Measurements from ENCODE around the gene RBBP8NL.

Gene RBBP8NL

DNA sequence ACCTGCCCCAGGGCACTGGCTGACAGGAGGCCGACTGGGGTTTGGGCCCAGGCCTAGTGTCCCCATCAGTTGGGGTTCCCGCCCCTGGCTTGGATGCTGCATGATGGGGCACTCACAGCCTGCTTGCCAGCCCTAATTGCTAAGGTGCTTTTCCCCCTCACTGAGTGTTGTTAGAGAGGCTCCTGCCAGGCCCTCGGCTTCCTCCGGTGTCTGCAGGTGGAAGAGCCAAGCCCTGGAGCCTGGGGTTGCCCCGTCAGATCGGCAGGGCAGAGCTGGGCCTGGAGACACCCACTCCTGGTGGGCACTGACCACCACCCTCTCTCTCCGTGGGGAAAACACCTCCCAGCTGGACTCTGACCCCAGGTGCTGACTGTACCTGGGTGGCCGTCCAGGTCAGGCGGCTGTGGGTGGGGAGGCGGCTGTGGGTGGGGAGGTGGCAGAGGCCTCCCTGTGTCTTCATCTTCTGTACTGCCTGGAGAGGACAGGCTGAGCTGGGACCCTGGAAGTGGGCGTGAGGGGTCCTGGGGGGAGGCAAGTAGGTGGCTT is 14.2 kb downstream of the RBBP8NL start:
- H3K9me3 ChIP-seq (ENCODE audit: control insufficient read depth, low read length): no peaks in the 10 kb centered on the region
- no peak overlapping the region for H3K4me3 ChIP-seq (ENCODE audit: insufficient read depth, low read depth, low read length, poor library complexity, severe bottlenecking)
- H3K27ac ChIP-seq (ENCODE audit: insufficient read depth, low read length, poor library complexity, severe bottlenecking): no peak overlapping the region
- H3K4me1 ChIP-seq (ENCODE audit: control insufficient read depth, insufficient read depth, low read length, poor library complexity, severe bottlenecking): peaks cover 4% of the 10 kb centered on the region
- H3K27me3 ChIP-seq (replicated peaks; ENCODE audit: control insufficient read depth, insufficient read depth, low read length, poor library complexity, severe bottlenecking): no peaks in the 10 kb centered on the region
- DNase-seq: no peak
- H3K36me3 ChIP-seq (ENCODE audit: control insufficient read depth, insufficient read depth, low read length): no peaks in the 10 kb centered on the region

GRCh38 chr20:62412194-62413024 is 14.9 kb downstream of the RBBP8NL start:
- Histone ChIP-seq H3K36me3 (ENCODE audit: control insufficient read depth, insufficient read depth, low read length) (no peaks in the 10 kb centered on the region), H3K9me3 (ENCODE audit: control insufficient read depth, low read length) (no peaks in the 10 kb centered on the region), H3K4me3 (ENCODE audit: insufficient read depth, low read depth, low read length, poor library complexity, severe bottlenecking) (no peak overlapping the region), H3K27me3 (replicated peaks; ENCODE audit: control insufficient read depth, insufficient read depth, low read length, poor library complexity, severe bottlenecking) (no peaks in the 10 kb centered on the region), H3K4me1 (ENCODE audit: control insufficient read depth, insufficient read depth, low read length, poor library complexity, severe bottlenecking) (peaks cover 4% of the 10 kb centered on the region), H3K27ac (ENCODE audit: insufficient read depth, low read length, poor library complexity, severe bottlenecking) (no peak overlapping the region)
- no peak for DNase-seq

- H3K36me3 ChIP-seq (ENCODE audit: control insufficient read depth, insufficient read depth, low read length): no peaks in the 10 kb centered on the region
- H3K4me3 ChIP-seq (ENCODE audit: insufficient read depth, low read depth, low read length, poor library complexity, severe bottlenecking): no peak overlapping the region
- no peaks in the 10 kb centered on the region for H3K9me3 ChIP-seq (ENCODE audit: control insufficient read depth, low read length)
- H3K4me1 ChIP-seq (ENCODE audit: control insufficient read depth, insufficient read depth, low read length, poor library complexity, severe bottlenecking): peaks cover 4% of the 10 kb centered on the region
- no peak for DNase-seq
- H3K27me3 ChIP-seq (replicated peaks; ENCODE audit: control insufficient read depth, insufficient read depth, low read length, poor library complexity, severe bottlenecking): no peaks in the 10 kb centered on the region
- H3K27ac ChIP-seq (ENCODE audit: insufficient read depth, low read length, poor library complexity, severe bottlenecking): no peak overlapping the region
Measured at GRCh38 chr20:62411479-62412193, 15.7 kb downstream of the RBBP8NL start.

DNA sequence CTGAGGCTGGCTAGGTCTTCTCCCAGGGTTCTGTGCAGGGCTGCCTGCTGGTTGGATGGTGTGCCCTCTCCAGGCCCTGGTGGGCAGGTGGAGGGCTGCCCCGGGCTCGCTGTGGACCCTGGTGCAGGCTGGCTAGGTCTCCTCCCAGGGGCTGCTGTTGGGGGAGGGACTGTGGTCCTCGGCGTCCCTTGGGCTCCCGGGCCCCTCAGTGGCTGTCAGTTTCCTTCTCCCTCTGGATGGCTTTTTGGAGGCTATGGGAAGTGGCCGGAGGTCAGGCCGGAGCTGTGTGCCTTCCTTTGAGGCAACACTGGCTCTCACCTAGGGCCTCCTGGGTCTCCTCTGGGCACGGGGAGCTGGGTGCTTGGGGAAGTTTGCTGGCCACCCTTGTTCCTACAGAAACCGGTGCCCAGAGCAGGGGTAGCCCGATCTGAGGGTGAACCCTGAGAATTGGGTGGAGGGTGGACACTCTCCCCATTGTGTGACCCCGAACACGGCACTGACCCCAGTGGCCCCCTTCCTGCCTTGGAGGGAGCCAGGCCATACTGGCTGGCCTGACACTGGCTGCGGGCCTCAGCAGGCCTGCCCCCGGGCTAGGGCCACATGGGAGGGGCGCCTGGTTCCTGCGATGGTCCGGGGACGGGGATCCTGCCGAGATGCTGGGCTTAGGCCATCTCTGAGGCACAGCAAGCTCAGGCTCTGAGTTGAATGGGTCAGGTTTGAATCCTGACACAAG is 16.4 kb downstream of the RBBP8NL start:
- DNase-seq: no peak
- Histone ChIP-seq H3K27ac (ENCODE audit: insufficient read depth, low read length, poor library complexity, severe bottlenecking) (no peak overlapping the region), H3K4me1 (ENCODE audit: control insufficient read depth, insufficient read depth, low read length, poor library complexity, severe bottlenecking) (peaks cover 11% of the 10 kb centered on the region)

GRCh38 chr20:62409931-62410745 is 17.2 kb downstream of the RBBP8NL start:
- Histone ChIP-seq H3K36me3 (ENCODE audit: control insufficient read depth, insufficient read depth, low read length) (no peaks in the 10 kb centered on the region), H3K27ac (ENCODE audit: insufficient read depth, low read length, poor library complexity, severe bottlenecking) (no peak overlapping the region), H3K4me3 (ENCODE audit: insufficient read depth, low read depth, low read length, poor library complexity, severe bottlenecking) (no peak overlapping the region), H3K27me3 (replicated peaks; ENCODE audit: control insufficient read depth, insufficient read depth, low read length, poor library complexity, severe bottlenecking) (no peaks in the 10 kb centered on the region), H3K9me3 (ENCODE audit: control insufficient read depth, low read length) (no peaks in the 10 kb centered on the region), H3K4me1 (ENCODE audit: control insufficient read depth, insufficient read depth, low read length, poor library complexity, severe bottlenecking) (peaks cover 15% of the 10 kb centered on the region)
- no peak for DNase-seq

More for the DNA sequence above, 16.4 kb downstream of the RBBP8NL start:
- Histone ChIP-seq H3K27me3 (replicated peaks; ENCODE audit: control insufficient read depth, insufficient read depth, low read length, poor library complexity, severe bottlenecking) (no peaks in the 10 kb centered on the region), H3K36me3 (ENCODE audit: control insufficient read depth, insufficient read depth, low read length) (no peaks in the 10 kb centered on the region), H3K9me3 (ENCODE audit: control insufficient read depth, low read length) (no peaks in the 10 kb centered on the region), H3K4me3 (ENCODE audit: insufficient read depth, low read depth, low read length, poor library complexity, severe bottlenecking) (no peak overlapping the region)

GRCh38 chr20:62409086-62409853 is 18.1 kb downstream of the RBBP8NL start:
- no peak for DNase-seq
- H3K9me3 ChIP-seq (ENCODE audit: control insufficient read depth, low read length): no peaks in the 10 kb centered on the region
- peaks cover 15% of the 10 kb centered on the region for H3K4me1 ChIP-seq (ENCODE audit: control insufficient read depth, insufficient read depth, low read length, poor library complexity, severe bottlenecking)

DNA sequence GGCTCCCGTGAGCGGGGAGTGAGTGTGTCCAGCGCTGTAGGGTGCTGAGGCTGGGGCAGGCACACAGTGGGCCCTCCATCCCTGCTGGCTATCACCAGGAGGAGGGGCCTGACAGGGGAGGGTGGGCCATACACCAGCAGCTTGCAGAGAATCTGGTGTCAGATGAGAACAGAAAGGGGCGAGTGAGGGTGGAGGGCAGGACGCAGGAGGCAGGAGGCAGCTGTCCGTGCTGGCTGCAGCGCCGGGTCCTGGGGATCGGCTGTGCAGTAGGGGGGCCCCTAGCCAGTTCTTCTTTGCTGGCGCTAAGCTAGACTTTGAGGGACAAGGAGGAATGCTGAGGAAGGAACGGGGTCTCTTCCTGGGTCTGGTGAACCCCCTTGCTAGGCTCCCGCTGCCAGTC is 18.7 kb downstream of the RBBP8NL start:
- Histone ChIP-seq H3K36me3 (ENCODE audit: control insufficient read depth, insufficient read depth, low read length) (no peaks in the 10 kb centered on the region), H3K27ac (ENCODE audit: insufficient read depth, low read length, poor library complexity, severe bottlenecking) (no peak overlapping the region), H3K4me1 (ENCODE audit: control insufficient read depth, insufficient read depth, low read length, poor library complexity, severe bottlenecking) (peaks cover 15% of the 10 kb centered on the region), H3K27me3 (replicated peaks; ENCODE audit: control insufficient read depth, insufficient read depth, low read length, poor library complexity, severe bottlenecking) (no peaks in the 10 kb centered on the region), H3K9me3 (ENCODE audit: control insufficient read depth, low read length) (no peaks in the 10 kb centered on the region), H3K4me3 (ENCODE audit: insufficient read depth, low read depth, low read length, poor library complexity, severe bottlenecking) (no peak overlapping the region)
- DNase-seq: no peak

More at GRCh38 chr20:62409086-62409853, 18.1 kb downstream of the RBBP8NL start:
- no peak overlapping the region for H3K4me3 ChIP-seq (ENCODE audit: insufficient read depth, low read depth, low read length, poor library complexity, severe bottlenecking)
- H3K27ac ChIP-seq (ENCODE audit: insufficient read depth, low read length, poor library complexity, severe bottlenecking): no peak overlapping the region
- no peaks in the 10 kb centered on the region for H3K36me3 ChIP-seq (ENCODE audit: control insufficient read depth, insufficient read depth, low read length)
- no peaks in the 10 kb centered on the region for H3K27me3 ChIP-seq (replicated peaks; ENCODE audit: control insufficient read depth, insufficient read depth, low read length, poor library complexity, severe bottlenecking)

GRCh38 chr20:62408055-62408454 is 19.3 kb downstream of the RBBP8NL start:
- Histone ChIP-seq H3K4me3 (ENCODE audit: insufficient read depth, low read depth, low read length, poor library complexity, severe bottlenecking) (no peak overlapping the region), H3K27ac (ENCODE audit: insufficient read depth, low read length, poor library complexity, severe bottlenecking) (no peak overlapping the region), H3K27me3 (replicated peaks; ENCODE audit: control insufficient read depth, insufficient read depth, low read length, poor library complexity, severe bottlenecking) (no peaks in the 10 kb centered on the region), H3K36me3 (ENCODE audit: control insufficient read depth, insufficient read depth, low read length) (no peaks in the 10 kb centered on the region), H3K4me1 (ENCODE audit: control insufficient read depth, insufficient read depth, low read length, poor library complexity, severe bottlenecking) (peaks cover 15% of the 10 kb centered on the region), H3K9me3 (ENCODE audit: control insufficient read depth, low read length) (no peaks in the 10 kb centered on the region)
- no peak for DNase-seq
